H1 (cell line): ENCODE measurements around the gene TTC31. TPM values are rescaled to one million over a fixed set of nuclear protein-coding genes. Genes with fewer than 3 reads are reported as not detected.

Source experiments
- CBX5 ChIP-seq: fragments of 300-800, 300-1000 bp; sonication (generic); IDR thresholded peaks from 2 replicates; pipeline ENCODE4 v1.7.1; 2016; ENCODE audit warnings: antibody characterized with exemption, low read length, low read depth
- CEBPB ChIP-seq: IDR thresholded peaks from 2 replicates; pipeline ENCODE4 v1.6.1; 2012; ENCODE audit warnings: low read depth, low read length
- EZH2 ChIP-seq: fragments of 200-600 bp; sonication (generic); IDR thresholded peaks from 2 replicates; pipeline ENCODE4 v1.7.1; 2012; ENCODE audit warnings: low read depth, mild to moderate bottlenecking, moderate library complexity, low read length, inconsistent platforms; ENCODE audit not compliant: severe bottlenecking
- HDAC6 ChIP-seq: IDR thresholded peaks from one replicate; pipeline ENCODE4 v1.7.1; 2012; ENCODE audit warnings: low read depth, mild to moderate bottlenecking, inconsistent platforms, low read length, moderate library complexity
- SIN3A ChIP-seq, 2 experiments: IDR thresholded peaks in 1 of 2; conservative IDR thresholded peaks in 1 of 2; 2 replicates each; pipeline ENCODE4 v1.6.1; 2011 to 2012; ENCODE audit warnings: low read length in 2 of 2, improper control_type of control experiment in 1 of 2, low read depth in 1 of 2, mild to moderate bottlenecking in 1 of 2
- SP4 ChIP-seq: IDR thresholded peaks from 2 replicates; pipeline ENCODE4 v1.6.1; 2012; ENCODE audit warnings: low read length, inconsistent platforms
- TCF12 ChIP-seq: IDR thresholded peaks from 2 replicates; pipeline ENCODE4 v1.6.1; 2011; ENCODE audit warnings: low read depth, mild to moderate bottlenecking, low read length
- polyA plus RNA-seq, 7 experiments: library from polyadenylated mRNA; depleted of rRNA in 3 of 7; stranded (reverse) in 5 of 7; unstranded in 2 of 7; fragments of >200 nt in 5 of 7; fragments of 200-250 nt in 2 of 7; gene quantifications; 1 replicate in 5 of 7; 2 replicates in 1 of 7; 4 replicates in 1 of 7; pipeline versions ENCODE4 v1.2.1 to v1.2.3, GENCODE V29; 2011 to 2013; ENCODE audit warnings: missing spikeins in 2 of 7, mixed read lengths in 2 of 7
- total RNA-seq: library from RNA; stranded (reverse); fragmentation: NEBNext Ultra II Directional; extraction: Animal tissue kit (Norgen Biotek cat#: 25700); gene quantifications from 2 replicates; pipeline ENCODE4 v1.2.1, GENCODE V29; 2021
- TF ChIP-seq, protein P1 (sequence below): fragments of 300-600 bp; sonication (generic); IDR thresholded peaks from 2 replicates; pipeline ENCODE4 v1.7.1; 2012; ENCODE audit warnings: low read length, moderate library complexity, mild to moderate bottlenecking, inconsistent platforms; ENCODE audit not compliant: insufficient replicate concordance
- TF ChIP-seq, protein P2 (sequence below): IDR thresholded peaks from 2 replicates; pipeline ENCODE4 v1.6.1; 2011; ENCODE audit warnings: low read length, improper control_type of control experiment

The TTC31 gene
- total and polyA plus RNA-seq, 2 of the 8 experiments (the other 6 are each of a cell fraction or from before 2014, with no cell fraction given) = 28.8 to 29.9 TPM

DNA sequence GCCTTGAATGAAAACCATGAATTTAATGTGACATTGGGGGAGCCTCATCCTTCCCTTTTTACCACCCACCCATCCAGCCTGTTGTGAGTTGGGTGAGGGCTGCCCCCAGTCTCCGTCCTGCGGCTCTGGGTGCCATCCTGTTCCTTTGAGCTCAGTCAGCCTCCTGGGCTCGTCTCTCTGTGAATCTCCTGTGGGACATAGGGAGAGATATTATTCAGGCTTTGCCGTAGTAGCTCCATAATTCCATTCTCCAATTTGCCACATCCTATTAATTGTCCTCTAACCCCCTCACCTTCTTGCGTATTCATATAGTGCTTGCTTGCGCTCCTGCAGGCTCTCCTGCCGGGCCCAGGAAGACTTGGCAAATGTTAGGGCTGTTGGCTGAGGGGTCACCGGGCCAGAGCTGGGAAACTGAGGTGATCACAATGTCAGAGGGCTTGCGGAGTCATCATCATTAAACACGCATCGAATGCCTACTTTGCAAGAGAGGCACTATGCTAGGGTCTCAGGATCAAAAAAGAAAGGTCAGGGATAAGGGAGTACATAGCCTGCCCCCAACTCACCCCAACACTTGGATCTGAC, 43.9 kb downstream of the TTC31 start (continued):
- TF ChIP-seq, protein P1, sequence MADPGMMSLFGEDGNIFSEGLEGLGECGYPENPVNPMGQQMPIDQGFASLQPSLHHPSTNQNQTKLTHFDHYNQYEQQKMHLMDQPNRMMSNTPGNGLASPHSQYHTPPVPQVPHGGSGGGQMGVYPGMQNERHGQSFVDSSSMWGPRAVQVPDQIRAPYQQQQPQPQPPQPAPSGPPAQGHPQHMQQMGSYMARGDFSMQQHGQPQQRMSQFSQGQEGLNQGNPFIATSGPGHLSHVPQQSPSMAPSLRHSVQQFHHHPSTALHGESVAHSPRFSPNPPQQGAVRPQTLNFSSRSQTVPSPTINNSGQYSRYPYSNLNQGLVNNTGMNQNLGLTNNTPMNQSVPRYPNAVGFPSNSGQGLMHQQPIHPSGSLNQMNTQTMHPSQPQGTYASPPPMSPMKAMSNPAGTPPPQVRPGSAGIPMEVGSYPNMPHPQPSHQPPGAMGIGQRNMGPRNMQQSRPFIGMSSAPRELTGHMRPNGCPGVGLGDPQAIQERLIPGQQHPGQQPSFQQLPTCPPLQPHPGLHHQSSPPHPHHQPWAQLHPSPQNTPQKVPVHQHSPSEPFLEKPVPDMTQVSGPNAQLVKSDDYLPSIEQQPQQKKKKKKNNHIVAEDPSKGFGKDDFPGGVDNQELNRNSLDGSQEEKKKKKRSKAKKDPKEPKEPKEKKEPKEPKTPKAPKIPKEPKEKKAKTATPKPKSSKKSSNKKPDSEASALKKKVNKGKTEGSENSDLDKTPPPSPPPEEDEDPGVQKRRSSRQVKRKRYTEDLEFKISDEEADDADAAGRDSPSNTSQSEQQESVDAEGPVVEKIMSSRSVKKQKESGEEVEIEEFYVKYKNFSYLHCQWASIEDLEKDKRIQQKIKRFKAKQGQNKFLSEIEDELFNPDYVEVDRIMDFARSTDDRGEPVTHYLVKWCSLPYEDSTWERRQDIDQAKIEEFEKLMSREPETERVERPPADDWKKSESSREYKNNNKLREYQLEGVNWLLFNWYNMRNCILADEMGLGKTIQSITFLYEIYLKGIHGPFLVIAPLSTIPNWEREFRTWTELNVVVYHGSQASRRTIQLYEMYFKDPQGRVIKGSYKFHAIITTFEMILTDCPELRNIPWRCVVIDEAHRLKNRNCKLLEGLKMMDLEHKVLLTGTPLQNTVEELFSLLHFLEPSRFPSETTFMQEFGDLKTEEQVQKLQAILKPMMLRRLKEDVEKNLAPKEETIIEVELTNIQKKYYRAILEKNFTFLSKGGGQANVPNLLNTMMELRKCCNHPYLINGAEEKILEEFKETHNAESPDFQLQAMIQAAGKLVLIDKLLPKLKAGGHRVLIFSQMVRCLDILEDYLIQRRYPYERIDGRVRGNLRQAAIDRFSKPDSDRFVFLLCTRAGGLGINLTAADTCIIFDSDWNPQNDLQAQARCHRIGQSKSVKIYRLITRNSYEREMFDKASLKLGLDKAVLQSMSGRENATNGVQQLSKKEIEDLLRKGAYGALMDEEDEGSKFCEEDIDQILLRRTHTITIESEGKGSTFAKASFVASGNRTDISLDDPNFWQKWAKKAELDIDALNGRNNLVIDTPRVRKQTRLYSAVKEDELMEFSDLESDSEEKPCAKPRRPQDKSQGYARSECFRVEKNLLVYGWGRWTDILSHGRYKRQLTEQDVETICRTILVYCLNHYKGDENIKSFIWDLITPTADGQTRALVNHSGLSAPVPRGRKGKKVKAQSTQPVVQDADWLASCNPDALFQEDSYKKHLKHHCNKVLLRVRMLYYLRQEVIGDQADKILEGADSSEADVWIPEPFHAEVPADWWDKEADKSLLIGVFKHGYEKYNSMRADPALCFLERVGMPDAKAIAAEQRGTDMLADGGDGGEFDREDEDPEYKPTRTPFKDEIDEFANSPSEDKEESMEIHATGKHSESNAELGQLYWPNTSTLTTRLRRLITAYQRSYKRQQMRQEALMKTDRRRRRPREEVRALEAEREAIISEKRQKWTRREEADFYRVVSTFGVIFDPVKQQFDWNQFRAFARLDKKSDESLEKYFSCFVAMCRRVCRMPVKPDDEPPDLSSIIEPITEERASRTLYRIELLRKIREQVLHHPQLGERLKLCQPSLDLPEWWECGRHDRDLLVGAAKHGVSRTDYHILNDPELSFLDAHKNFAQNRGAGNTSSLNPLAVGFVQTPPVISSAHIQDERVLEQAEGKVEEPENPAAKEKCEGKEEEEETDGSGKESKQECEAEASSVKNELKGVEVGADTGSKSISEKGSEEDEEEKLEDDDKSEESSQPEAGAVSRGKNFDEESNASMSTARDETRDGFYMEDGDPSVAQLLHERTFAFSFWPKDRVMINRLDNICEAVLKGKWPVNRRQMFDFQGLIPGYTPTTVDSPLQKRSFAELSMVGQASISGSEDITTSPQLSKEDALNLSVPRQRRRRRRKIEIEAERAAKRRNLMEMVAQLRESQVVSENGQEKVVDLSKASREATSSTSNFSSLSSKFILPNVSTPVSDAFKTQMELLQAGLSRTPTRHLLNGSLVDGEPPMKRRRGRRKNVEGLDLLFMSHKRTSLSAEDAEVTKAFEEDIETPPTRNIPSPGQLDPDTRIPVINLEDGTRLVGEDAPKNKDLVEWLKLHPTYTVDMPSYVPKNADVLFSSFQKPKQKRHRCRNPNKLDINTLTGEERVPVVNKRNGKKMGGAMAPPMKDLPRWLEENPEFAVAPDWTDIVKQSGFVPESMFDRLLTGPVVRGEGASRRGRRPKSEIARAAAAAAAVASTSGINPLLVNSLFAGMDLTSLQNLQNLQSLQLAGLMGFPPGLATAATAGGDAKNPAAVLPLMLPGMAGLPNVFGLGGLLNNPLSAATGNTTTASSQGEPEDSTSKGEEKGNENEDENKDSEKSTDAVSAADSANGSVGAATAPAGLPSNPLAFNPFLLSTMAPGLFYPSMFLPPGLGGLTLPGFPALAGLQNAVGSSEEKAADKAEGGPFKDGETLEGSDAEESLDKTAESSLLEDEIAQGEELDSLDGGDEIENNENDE = no peak
- TF ChIP-seq HDAC6 (no peak), CEBPB (no peak), EZH2 (no peak), SIN3A (conservative IDR thresholded peaks at IDR 0.05 in 1 of 2, IDR thresholded peaks at IDR 0.05 in 1 of 2; ENCODE audit: low read depth in 1 of 2, low read length in 2 of 2) (no peak), TCF12 (no peak), SP4 (no peak), CBX5 (no peak)
- TF ChIP-seq, protein P2, sequence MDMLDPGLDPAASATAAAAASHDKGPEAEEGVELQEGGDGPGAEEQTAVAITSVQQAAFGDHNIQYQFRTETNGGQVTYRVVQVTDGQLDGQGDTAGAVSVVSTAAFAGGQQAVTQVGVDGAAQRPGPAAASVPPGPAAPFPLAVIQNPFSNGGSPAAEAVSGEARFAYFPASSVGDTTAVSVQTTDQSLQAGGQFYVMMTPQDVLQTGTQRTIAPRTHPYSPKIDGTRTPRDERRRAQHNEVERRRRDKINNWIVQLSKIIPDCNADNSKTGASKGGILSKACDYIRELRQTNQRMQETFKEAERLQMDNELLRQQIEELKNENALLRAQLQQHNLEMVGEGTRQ = no peak
